Glutamatergic neuron (in vitro differentiated cells): ENCODE results near the gene PIK3C2A. TPM values are rescaled to one million over a fixed set of nuclear protein-coding genes. Genes with fewer than 3 reads are reported as not detected.
A peak's percentile ranks its signal among the peaks of the same experiment; 100 is the strongest.

ENCODE experiments used
- DNase-seq: peaks from one replicate; pipeline ENCODE4 v3.0.0; 2022
- H3K27ac Mint-ChIP-seq: one replicate; pipeline ENCODE4 v1.8.0; 2020; ENCODE audit warnings: mild to moderate bottlenecking, mixed read lengths, inconsistent platforms; ENCODE audit not compliant: unreplicated experiment
- H3K27me3 Mint-ChIP-seq: one replicate; pipeline ENCODE4 v1.8.0; 2020; ENCODE audit warnings: mild to moderate bottlenecking, moderate library complexity, mixed read lengths, inconsistent platforms; ENCODE audit not compliant: unreplicated experiment
- H3K36me3 Mint-ChIP-seq: one replicate; pipeline ENCODE4 v1.8.0; 2020; ENCODE audit warnings: mild to moderate bottlenecking, mixed read lengths, inconsistent platforms; ENCODE audit not compliant: unreplicated experiment
- H3K4me1 Mint-ChIP-seq: one replicate; pipeline ENCODE4 v1.8.0; 2020; ENCODE audit warnings: mild to moderate bottlenecking, low read depth, mixed read lengths, inconsistent platforms; ENCODE audit not compliant: unreplicated experiment
- H3K4me3 Mint-ChIP-seq: one replicate; pipeline ENCODE4 v1.8.0; 2020; ENCODE audit warnings: mild to moderate bottlenecking, mixed read lengths, inconsistent platforms; ENCODE audit not compliant: unreplicated experiment
- H3K9me3 Mint-ChIP-seq: one replicate; pipeline ENCODE4 v1.8.0; 2020; ENCODE audit warnings: mild to moderate bottlenecking, moderate library complexity, mixed read lengths, inconsistent platforms; ENCODE audit not compliant: unreplicated experiment
- CTCF ChIP-seq: fragments of 200-600 bp; sonication (generic); IDR thresholded peaks from one replicate; pipeline ENCODE4 v1.5.0; 2021; ENCODE audit not compliant: partially characterized antibody, unreplicated experiment
- total RNA-seq: library from RNA; stranded (reverse); fragmentation: NEBNext Ultra II Directional; extraction: Animal tissue kit (Norgen Biotek cat#: 25700); gene quantifications from one replicate; pipeline ENCODE4 v1.2.1, GENCODE V29; 2021; ENCODE audit not compliant: unreplicated experiment

PIK3C2A gene
- total RNA-seq, 1 donor from 2014 or later, result 55.7 TPM

- Mint-ChIP-seq H3K36me3 (peaks cover 5% of the 10 kb centered on the region), H3K9me3 (no peaks in the 10 kb centered on the region), H3K4me1 (peaks cover 15% of the 10 kb centered on the region), H3K27me3 (no peaks in the 10 kb centered on the region), H3K27ac (no peak overlapping the region), H3K4me3 (no peak overlapping the region)
- TF ChIP-seq CTCF, result no peak
- no peak for DNase-seq
These were observed 3.5 kb upstream of the PIK3C2A start for GRCh38 chr11:17211286-17211685.

DNA sequence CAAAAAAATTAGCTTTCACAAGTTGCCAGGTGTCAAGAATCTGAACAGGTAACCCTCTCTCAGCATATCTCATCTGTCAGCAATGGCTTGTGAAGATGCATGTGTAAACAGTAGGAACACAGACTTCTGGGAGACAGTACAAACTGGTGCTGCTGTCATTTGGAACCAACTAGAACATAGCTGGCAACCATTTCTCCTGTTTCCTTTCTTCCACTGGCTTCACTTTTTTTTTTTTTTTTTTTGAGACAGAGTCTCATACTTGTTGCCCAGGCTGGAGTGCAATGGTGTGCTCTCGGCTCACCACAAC is 2.1 kb upstream of the PIK3C2A start:
- H3K4me3 Mint-ChIP-seq, result no peak overlapping the region
- peaks cover 16% of the 10 kb centered on the region for H3K4me1 Mint-ChIP-seq
- TF ChIP-seq CTCF, result no peak
- no peak overlapping the region for H3K27ac Mint-ChIP-seq
- no peaks in the 10 kb centered on the region for H3K36me3 Mint-ChIP-seq
- no peaks in the 10 kb centered on the region for H3K9me3 Mint-ChIP-seq
- no peak for DNase-seq
- H3K27me3 Mint-ChIP-seq, result peaks cover 3% of the 10 kb centered on the region

DNA sequence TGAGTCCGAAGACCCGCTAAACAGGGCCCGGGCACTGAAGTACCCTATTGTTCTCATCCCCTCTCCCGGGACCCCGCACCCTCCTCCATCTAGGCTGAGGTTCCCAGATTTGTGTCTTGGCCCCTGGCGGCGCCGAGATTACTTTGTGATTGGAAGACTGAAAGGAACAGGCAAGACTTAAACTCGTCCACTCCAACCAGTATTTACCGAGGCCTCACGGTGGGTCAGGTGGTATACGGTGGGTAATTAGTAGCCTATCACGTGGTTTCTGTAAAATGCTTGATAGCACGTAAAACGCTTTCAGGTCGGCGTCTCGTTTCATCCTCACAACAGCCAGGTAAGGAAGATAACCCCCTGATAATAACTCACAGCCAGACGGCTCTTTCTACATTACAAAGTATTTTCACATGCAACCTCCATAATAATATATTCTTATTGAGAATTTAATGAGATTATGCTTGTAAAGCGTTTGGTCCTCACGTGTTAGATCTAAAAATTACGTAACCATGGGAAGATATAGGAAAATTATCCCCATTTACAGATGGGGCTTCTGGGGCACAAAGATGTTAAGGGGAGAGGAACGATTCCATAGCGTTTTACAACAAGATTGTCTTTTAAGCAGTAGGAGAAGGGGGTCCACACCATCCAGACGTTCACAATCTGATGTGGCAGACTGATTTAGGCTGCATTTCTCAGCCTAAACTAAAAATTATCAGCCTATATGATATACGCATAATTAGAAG is 642 bp upstream of the PIK3C2A start:
- peak; percentile 50 for DNase-seq
- TF ChIP-seq CTCF, result no peak
- Mint-ChIP-seq H3K36me3 (no peaks in the 10 kb centered on the region), H3K27me3 (peaks cover 5% of the 10 kb centered on the region), H3K9me3 (no peaks in the 10 kb centered on the region), H3K4me1 (peaks cover 16% of the 10 kb centered on the region), H3K27ac (peak overlapping the region; percentile 97), H3K4me3 (peak overlapping the region; percentile 96)

- Mint-ChIP-seq H3K9me3 (no peaks in the 10 kb centered on the region), H3K27me3 (peaks cover 5% of the 10 kb centered on the region), H3K36me3 (no peaks in the 10 kb centered on the region), H3K27ac (peak overlapping the region; percentile 88), H3K4me3 (peak overlapping the region; percentile 96), H3K4me1 (peaks cover 16% of the 10 kb centered on the region)
- no peak for DNase-seq
- no peak for TF ChIP-seq CTCF
These were observed 1.3 kb downstream of the PIK3C2A start for GRCh38 chr11:17206463-17206862.

GRCh38 chr11:17197431-17197898 is 10.3 kb downstream of the PIK3C2A start:
- Mint-ChIP-seq H3K36me3 (no peaks in the 10 kb centered on the region), H3K9me3 (no peaks in the 10 kb centered on the region), H3K4me3 (no peak overlapping the region), H3K27ac (no peak overlapping the region), H3K4me1 (no peaks in the 10 kb centered on the region), H3K27me3 (peaks cover 4% of the 10 kb centered on the region)
- no peak for DNase-seq
- no peak for TF ChIP-seq CTCF
